ENCODE measurements around the gene TBC1D19.
"Not testable (repeated sequence)": the region's sequence is repeated elsewhere in the genome, so short reads cannot be mapped to it uniquely, and the experiment has no call there.

Gene TBC1D19

GRCh38 chr4:26685250-26685649 is 101.4 kb downstream of the TBC1D19 start:
- DNase-seq (ENCODE audit: low read depth in 2 of 2) = no peak

- no peak for DNase-seq (ENCODE audit: low read depth in 2 of 2)
Measured at GRCh38 chr4:26687728-26688127, 103.8 kb downstream of the TBC1D19 start.

GRCh38 chr4:26690506-26690905 is 106.6 kb downstream of the TBC1D19 start:
- no peak for DNase-seq (ENCODE audit: low read depth in 2 of 2)

- no peak for DNase-seq (ENCODE audit: low read depth in 2 of 2)
Measured at GRCh38 chr4:26692014-26692726, 108.3 kb downstream of the TBC1D19 start.

- not testable (repeated sequence) for DNase-seq (ENCODE audit: low read depth in 2 of 2)
Measured at GRCh38 chr4:26694131-26694530, 110.2 kb downstream of the TBC1D19 start.

GRCh38 chr4:26700110-26700509 is 116.2 kb downstream of the TBC1D19 start:
- no peak for DNase-seq (ENCODE audit: low read depth in 2 of 2)

- no peak for DNase-seq (ENCODE audit: low read depth in 2 of 2)
Measured at GRCh38 chr4:26701095-26701494, 117.2 kb downstream of the TBC1D19 start.

- no peak for DNase-seq (ENCODE audit: low read depth in 2 of 2)
Measured at GRCh38 chr4:26701786-26702227, 117.9 kb downstream of the TBC1D19 start.

GRCh38 chr4:26707342-26707741 is 123.5 kb downstream of the TBC1D19 start:
- no peak for DNase-seq (ENCODE audit: low read depth in 2 of 2)

- DNase-seq (ENCODE audit: low read depth in 2 of 2) = no peak
Measured at GRCh38 chr4:26709246-26709645, 125.4 kb downstream of the TBC1D19 start.

GRCh38 chr4:26713563-26714151 is 129.8 kb downstream of the TBC1D19 start:
- no peak for DNase-seq (ENCODE audit: low read depth in 2 of 2)

- DNase-seq (ENCODE audit: low read depth in 2 of 2) = no peak
Measured at GRCh38 chr4:26715636-26716242, 131.9 kb downstream of the TBC1D19 start.

GRCh38 chr4:26717332-26717731 is 133.4 kb downstream of the TBC1D19 start:
- DNase-seq (ENCODE audit: low read depth in 2 of 2) = no peak

- no peak for DNase-seq (ENCODE audit: low read depth in 2 of 2)
Measured at GRCh38 chr4:26719954-26720552, 136.2 kb downstream of the TBC1D19 start.

GRCh38 chr4:26721685-26722084 is 137.8 kb downstream of the TBC1D19 start:
- no peak for DNase-seq (ENCODE audit: low read depth in 2 of 2)

- DNase-seq (ENCODE audit: low read depth in 2 of 2) = peak in 1 of 2 donors; percentile 0
Measured at GRCh38 chr4:26723216-26723615, 139.3 kb downstream of the TBC1D19 start.

GRCh38 chr4:26724534-26724933 is 140.7 kb downstream of the TBC1D19 start:
- no peak for DNase-seq (ENCODE audit: low read depth in 2 of 2)

GRCh38 chr4:26726655-26727387 is 142.9 kb downstream of the TBC1D19 start:
- DNase-seq (ENCODE audit: low read depth in 2 of 2) = no peak

GRCh38 chr4:26727844-26728243 is 144.0 kb downstream of the TBC1D19 start:
- DNase-seq (ENCODE audit: low read depth in 2 of 2) = no peak

GRCh38 chr4:26729027-26729426 is 145.1 kb downstream of the TBC1D19 start:
- DNase-seq (ENCODE audit: low read depth in 2 of 2) = no peak

- no peak for DNase-seq (ENCODE audit: low read depth in 2 of 2)
Measured at GRCh38 chr4:26729547-26729946, 145.7 kb downstream of the TBC1D19 start.
